Left renal cortex interstitium (tissue), 4 donors: ENCODE data around the gene SLC35E3. TPM values are rescaled to one million over a fixed set of nuclear protein-coding genes. Genes with fewer than 3 reads are reported as not detected.

ENCODE experiments used
- DNase-seq, 4 donors: peaks; one replicate each; pipeline ENCODE4 v3.0.0-alpha.2; 2013; ENCODE audit warnings: low read depth in 4 of 4, low spot score in 2 of 4, missing footprints in 1 of 4
- polyA plus RNA-seq, 4 donors: library from polyadenylated mRNA; unstranded; fragments of 120-200 nt; gene quantifications; one replicate each; pipeline ENCODE4 v1.2.1, GENCODE V29; 2013; ENCODE audit not compliant: insufficient read length in 4 of 4

The SLC35E3 gene
- 10 to 100 TPM; 14.1 to 21.1 (median 19.2) TPM for polyA plus RNA-seq

DNA sequence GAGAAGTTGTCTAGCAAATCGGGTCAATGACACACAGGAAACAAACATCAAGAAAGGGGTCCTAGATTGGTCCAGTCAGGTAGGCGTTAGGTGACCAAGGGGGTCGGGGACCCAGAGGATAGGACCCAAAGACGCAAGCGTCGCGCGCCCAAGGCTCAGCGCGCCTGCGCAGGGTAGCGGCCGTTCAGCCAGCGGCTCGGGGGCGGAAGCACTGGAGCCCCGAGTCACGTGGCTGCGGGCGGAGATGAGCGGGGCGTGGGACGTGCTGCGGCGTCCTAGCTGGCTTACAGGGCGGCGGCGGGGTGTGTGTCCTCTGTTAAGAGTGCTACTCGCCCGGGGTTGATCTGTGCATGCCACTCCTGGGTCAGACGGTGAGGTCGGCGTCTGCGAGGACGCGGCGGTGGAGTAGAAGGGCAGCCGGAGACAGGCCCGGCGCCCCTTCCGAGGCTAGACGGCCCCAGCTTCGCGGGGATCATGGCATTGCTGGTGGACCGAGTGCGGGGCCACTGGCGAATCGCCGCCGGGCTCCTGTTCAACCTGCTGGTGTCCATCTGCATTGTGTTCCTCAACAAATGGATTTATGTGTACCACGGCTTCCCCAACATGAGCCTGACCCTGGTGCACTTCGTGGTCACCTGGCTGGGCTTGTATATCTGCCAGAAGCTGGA, at the start of gene SLC35E3:
SLC35E3 (plus strand) TSS at position 273 of the 668 bp plus-strand sequence; CDS start at position 475, 202 bp downstream.
- peak; percentile 60 to 88 (median 74) for DNase-seq

GRCh38 chr12:68699486-68699885, 46.5 kb upstream of the SLC35E3 start:
- no peak for DNase-seq

DNA sequence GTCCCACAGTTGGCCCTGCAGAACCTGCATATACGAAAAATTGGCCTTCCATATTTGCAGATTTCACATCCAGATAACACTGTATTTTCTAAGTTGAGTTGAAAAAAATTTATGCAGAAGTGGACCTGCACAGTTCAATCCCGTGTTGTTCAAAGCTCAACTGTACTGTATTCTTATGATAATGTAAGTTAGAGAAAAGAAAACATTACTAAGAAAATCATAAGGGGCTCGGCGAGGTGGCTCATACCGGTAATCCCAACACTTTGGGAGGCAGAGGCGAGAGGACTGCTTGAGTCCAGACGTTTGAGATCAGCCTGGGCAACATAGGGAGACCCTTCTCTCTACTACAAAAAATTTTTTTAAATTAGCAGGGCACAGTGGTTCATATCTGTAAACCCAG, 18.2 kb upstream of the SLC35E3 start:
- no peak for DNase-seq

GRCh38 chr12:68733661-68734071, 12.3 kb upstream of the SLC35E3 start:
- DNase-seq, result no peak

DNA sequence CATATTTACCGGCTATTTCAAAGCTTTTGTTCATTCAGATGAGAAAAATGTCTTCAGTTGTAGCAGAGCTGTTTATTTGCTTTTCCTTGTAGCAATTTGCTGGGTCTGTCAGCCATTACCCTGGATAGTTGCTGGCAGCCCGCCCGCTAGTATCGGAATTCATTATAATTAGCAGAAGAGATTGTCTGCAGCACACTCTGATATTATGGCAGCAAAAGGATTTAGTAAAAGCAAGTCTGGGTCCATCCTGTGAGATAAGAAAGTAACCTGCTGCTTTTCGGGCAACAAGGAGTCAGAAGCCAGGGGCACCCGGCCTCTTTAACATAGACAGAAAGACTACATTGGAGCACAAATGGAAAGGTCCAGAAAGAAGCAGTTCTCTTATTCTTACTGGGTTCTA, 6.1 kb upstream of the SLC35E3 start:
- no peak for DNase-seq

DNA sequence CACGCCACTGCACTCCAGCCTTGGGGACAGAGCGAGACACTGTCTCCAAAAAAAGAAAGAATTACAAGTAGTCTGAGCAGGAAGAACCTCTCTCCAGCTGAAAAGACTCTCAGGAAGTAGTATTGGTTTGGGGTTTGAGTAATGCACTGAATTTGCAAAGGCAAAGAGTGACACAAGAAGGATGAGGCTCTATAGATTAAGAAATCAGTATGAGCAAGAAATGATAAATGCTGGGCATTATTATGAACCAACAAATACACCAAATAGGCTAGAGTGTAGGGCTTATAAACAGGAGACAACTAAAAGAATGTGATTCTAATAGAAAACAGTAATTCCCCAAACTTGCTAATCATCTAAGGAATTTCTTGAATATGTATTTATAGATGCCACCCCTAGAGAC, 2.6 kb upstream of the SLC35E3 start:
- no peak for DNase-seq

DNA sequence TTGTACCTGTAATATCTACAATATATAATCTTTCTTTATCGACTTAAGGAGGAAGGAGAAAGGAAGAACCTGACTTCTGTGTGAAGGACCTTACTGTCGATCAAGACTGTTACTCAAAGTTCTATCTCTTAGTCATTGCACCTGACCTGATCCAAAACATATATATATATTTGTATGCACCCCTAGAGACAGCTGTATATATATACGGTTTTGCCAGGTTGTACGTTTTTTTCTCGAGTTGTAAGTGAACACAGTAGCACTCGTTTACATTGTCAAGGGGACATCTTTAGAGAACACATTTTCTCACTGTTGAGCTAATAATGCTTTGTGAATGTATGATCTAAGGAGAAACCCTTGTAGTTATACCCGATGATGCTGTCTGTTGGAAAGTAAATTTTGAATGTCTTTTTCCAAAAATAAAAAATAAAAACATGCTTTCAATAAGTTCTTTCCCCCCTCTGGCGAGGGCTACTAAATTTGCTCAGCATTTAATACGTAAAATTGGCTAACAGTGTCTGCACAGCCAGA, 536 bp upstream of the SLC35E3 start:
- DNase-seq, result no peak

- DNase-seq, result peak; percentile 20 to 45 (median 40)
Measured at GRCh38 chr12:68746572-68747180, 700 bp downstream of the SLC35E3 start.

DNA sequence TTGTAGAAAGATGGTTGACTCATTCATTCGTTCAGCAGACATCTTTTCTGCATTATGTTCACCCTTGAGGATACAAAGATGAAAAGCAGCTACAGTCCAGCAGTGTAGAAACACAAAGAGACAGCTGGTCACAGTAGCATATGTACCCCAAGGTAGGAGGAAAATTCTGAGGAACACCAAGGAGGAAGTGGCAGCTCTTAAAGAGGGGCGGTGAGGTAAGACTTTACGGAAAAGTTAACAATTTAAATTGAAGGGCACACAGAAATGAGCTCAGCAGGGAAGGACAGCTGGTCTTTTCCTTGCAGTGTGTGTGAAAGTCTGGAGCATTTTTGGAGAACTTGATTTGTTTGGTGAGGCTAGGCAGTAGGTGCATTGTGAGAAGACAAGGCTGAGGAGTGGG, 3.5 kb downstream of the SLC35E3 start:
- DNase-seq, result no peak

GRCh38 chr12:68749861-68750260, 3.9 kb downstream of the SLC35E3 start:
- DNase-seq, result no peak

DNA sequence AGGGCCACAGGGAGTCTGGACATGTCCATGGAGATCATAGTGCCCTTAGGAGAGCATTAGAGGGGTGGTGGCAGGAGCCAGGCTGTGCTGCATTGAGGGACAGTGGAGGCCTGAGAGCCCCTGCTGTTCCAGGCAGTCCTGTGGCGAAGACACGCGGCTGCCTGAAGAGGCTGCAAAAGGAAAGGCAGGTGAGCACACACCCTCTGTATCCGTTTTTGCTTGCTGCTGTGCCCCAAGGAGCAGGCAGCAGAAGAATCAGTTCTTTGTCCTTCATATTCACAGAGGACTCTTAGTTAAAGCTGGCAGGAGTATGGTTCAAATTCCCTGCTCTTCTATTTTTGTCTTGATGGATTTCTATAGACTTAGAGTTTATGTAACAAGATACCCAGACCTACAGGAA, 4.5 kb downstream of the SLC35E3 start:
- no peak for DNase-seq

DNA sequence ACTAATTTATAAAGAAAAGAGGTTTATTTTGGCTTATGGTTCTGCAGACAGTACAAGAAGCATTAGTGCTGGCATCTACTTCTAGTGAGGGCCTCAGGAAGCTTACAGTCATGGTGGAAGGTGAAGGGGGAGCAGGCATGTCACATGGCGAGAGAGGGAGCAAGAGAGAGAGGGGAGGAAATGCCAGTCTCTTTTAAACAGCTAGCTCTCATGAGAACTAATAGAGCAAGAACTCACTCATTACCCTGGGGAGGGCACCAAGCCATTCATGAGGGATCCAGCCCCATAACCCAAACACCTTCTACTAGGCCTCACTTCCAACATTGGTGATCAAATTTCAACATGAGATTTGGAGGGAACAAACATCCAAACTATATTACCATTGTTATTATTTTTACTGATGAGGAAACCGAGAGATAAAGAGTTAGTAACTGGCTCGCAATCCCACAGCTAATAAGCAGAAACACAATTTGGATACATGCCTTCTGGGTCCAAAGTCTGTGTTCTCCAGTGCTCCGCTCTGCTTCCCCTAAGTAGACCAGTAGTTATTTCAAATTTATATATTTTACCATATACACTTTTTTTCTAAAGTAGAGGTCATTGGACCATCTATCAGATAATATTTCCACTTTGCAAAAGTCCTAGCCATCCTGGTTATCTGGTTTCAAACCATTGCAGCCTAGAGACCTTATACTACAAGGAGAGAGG, 9.7 kb downstream of the SLC35E3 start:
- DNase-seq, result no peak

- no peak for DNase-seq
Measured at GRCh38 chr12:68759852-68760251, 13.9 kb downstream of the SLC35E3 start.

DNA sequence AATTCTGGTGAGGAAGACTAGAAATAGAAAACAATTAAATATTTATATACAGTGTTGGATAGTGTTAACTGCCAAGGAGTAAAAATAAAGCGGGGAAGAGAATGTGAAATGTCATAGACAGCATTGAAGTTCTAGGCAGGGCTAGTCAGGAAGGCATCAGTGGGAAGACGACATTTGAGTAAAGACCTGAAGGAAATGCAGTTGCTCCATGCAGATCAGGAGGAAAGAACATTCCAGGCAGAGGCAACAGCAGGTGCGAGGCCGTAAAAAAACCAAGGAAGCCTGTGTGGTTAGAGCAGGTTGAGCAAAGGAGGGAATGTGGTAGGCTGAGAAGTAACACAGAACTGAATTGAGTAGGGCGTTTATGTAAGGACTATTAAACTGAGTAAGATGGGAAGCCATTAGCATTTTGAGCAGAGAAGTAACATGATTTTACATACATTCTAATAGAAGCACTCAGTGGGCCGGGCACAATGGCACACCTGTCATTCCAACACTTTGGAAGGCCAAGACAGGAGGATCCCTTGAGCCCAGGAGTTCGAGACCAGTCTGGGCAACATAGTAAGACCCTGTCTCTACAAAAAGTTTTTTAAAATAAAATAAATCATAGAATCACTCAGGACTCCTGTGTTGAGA, 14.9 kb downstream of the SLC35E3 start:
- DNase-seq, result no peak

DNA sequence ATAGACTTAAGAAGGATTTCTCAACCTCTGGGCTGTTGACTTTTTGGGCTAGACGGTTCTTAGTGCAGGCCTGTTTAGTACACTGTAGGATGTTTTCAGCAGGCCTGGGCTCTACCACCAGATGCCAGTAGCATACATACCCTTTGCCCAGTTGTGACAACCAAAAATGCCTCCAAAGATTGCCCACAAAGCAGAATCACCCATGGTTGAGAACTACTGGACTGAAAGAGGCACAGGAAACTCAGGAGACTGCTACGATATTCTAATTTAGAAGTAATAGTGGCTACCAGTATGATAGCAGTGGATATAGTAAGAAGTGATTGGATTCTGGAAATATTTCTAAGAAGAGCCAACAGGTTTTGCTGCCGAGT, 15.5 kb downstream of the SLC35E3 start:
- DNase-seq, result no peak

- no peak for DNase-seq
Measured at GRCh38 chr12:68761901-68762630, 16.1 kb downstream of the SLC35E3 start.

- DNase-seq, result no peak
Measured at GRCh38 chr12:68762691-68763090, 16.7 kb downstream of the SLC35E3 start.

- DNase-seq, result no peak
Measured at GRCh38 chr12:68765696-68766095, 19.7 kb downstream of the SLC35E3 start.

DNA sequence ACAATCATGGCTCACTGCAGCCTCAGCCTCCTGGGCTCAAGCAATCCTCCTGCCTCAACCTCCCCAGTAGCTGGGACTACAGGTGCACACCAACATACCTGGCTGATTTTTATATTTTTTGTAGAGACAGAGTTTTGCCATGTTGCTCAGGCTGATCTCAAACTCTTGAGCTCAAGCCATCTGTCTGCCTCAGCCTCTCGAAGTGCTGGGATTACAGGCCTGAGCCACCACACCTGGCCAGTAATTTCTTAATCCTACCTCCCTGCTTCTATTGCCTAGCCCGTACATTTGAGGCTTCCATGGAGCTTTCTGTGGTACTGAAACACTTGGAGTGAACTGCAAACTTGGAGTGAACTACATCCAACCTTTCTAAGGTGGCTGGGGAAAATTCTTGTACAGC, 20.7 kb downstream of the SLC35E3 start:
- no peak for DNase-seq

- no peak for DNase-seq
Measured at GRCh38 chr12:68767191-68767590, 21.2 kb downstream of the SLC35E3 start.
